ENCODE measurements around the gene PADI3.

Gene PADI3

DNA sequence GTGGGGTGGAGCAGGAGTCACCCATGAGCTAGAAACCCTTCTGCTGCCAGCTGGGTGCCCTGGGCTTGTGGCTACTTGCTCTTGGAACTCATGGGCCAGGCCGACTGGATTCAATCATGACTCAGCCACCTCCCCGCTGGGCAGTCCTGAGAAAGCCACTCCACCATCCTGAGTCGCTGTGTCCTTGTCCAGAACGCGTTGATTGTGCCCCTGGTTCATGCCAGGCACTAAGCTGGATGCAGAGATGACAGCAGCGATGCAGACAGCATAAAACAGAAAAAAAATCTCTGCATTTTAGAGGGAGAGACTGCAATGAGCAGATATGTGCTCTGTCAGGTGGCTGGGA is 33.4 kb upstream of the PADI3 start:
- Histone ChIP-seq H3K4me1 (ENCODE audit: low read depth, poor library complexity, severe bottlenecking) (no peaks in the 10 kb centered on the region), H2AFZ (ENCODE audit: low read depth) (no peak overlapping the region), H3K79me2 (ENCODE audit: insufficient read depth, low read depth) (no peaks in the 10 kb centered on the region), H3K4me2 (no peak overlapping the region), H4K20me1 (ENCODE audit: insufficient read depth) (no peaks in the 10 kb centered on the region), H3K27ac (no peak overlapping the region), H3K4me3 (IDR thresholded peaks at IDR 0.05; ENCODE audit: insufficient read depth, low read depth, low read length) (no peak overlapping the region), H3K27me3 (ENCODE audit: insufficient read depth, low read depth) (peaks cover 52% of the 10 kb centered on the region), H3K9ac (no peak overlapping the region), H3K36me3 (ENCODE audit: insufficient read depth) (no peaks in the 10 kb centered on the region)
- TF ChIP-seq, protein P1, sequence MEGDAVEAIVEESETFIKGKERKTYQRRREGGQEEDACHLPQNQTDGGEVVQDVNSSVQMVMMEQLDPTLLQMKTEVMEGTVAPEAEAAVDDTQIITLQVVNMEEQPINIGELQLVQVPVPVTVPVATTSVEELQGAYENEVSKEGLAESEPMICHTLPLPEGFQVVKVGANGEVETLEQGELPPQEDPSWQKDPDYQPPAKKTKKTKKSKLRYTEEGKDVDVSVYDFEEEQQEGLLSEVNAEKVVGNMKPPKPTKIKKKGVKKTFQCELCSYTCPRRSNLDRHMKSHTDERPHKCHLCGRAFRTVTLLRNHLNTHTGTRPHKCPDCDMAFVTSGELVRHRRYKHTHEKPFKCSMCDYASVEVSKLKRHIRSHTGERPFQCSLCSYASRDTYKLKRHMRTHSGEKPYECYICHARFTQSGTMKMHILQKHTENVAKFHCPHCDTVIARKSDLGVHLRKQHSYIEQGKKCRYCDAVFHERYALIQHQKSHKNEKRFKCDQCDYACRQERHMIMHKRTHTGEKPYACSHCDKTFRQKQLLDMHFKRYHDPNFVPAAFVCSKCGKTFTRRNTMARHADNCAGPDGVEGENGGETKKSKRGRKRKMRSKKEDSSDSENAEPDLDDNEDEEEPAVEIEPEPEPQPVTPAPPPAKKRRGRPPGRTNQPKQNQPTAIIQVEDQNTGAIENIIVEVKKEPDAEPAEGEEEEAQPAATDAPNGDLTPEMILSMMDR (conservative IDR thresholded peaks at IDR 0.05; ENCODE audit: low read depth, low read length) = no peak

DNA sequence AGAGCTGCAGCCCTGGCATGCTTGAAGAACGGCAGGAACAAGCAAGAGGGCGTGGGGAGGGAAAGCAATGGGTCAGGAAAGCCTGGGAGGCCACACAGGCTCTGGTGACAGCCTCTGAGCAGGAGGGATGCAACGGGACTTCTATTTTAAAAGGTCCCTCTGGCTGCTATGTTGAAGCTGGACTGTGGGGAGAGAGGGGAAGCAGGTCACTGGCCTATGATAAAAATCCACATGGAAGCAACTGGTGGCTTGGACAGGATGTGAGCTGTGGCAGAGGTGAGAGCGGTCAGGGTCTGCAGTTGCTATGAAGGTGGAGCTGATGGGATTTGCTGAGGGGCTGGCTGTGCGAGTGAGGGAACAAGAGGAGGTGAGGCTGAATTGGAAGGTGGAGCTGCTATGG is 32.8 kb upstream of the PADI3 start:
- TF ChIP-seq, protein P1 (conservative IDR thresholded peaks at IDR 0.05; ENCODE audit: low read depth, low read length) = no peak
- H4K20me1 ChIP-seq (ENCODE audit: insufficient read depth) = no peaks in the 10 kb centered on the region
- no peaks in the 10 kb centered on the region for H3K4me1 ChIP-seq (ENCODE audit: low read depth, poor library complexity, severe bottlenecking)
- H3K4me3 ChIP-seq (IDR thresholded peaks at IDR 0.05; ENCODE audit: insufficient read depth, low read depth, low read length) = no peak overlapping the region
- H3K79me2 ChIP-seq (ENCODE audit: insufficient read depth, low read depth) = no peaks in the 10 kb centered on the region
- H3K27ac ChIP-seq = no peak overlapping the region
- H3K36me3 ChIP-seq (ENCODE audit: insufficient read depth) = no peaks in the 10 kb centered on the region
- H2AFZ ChIP-seq (ENCODE audit: low read depth) = no peak overlapping the region
- H3K27me3 ChIP-seq (ENCODE audit: insufficient read depth, low read depth) = peaks cover 51% of the 10 kb centered on the region
- H3K4me2 ChIP-seq = no peak overlapping the region
- no peak overlapping the region for H3K9ac ChIP-seq

DNA sequence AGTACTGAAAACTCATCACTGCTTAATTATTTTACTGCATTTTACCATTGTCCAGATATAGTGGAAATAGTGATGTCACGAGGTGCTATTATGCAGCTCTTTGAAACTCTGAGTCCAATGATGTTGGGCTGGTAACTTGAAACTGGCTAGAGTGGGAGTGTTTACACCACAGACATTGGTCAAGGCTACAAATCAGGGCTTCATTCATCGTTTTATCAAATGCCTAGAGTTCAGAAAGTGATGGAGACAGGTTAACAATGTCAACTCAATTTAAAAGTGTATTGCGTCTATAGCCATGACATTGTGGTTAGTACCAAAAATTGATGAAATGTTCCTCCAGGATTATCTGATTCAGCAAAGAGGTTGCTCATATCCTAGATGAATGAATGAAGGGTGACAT is 31.3 kb upstream of the PADI3 start:
- no peak overlapping the region for H3K9ac ChIP-seq
- H3K4me3 ChIP-seq (IDR thresholded peaks at IDR 0.05; ENCODE audit: insufficient read depth, low read depth, low read length) = no peak overlapping the region
- no peaks in the 10 kb centered on the region for H4K20me1 ChIP-seq (ENCODE audit: insufficient read depth)
- no peaks in the 10 kb centered on the region for H3K79me2 ChIP-seq (ENCODE audit: insufficient read depth, low read depth)
- H3K4me1 ChIP-seq (ENCODE audit: low read depth, poor library complexity, severe bottlenecking) = no peaks in the 10 kb centered on the region
- no peak overlapping the region for H3K4me2 ChIP-seq
- H2AFZ ChIP-seq (ENCODE audit: low read depth) = no peak overlapping the region
- TF ChIP-seq, protein P1 (conservative IDR thresholded peaks at IDR 0.05; ENCODE audit: low read depth, low read length) = no peak
- H3K36me3 ChIP-seq (ENCODE audit: insufficient read depth) = no peaks in the 10 kb centered on the region
- H3K27me3 ChIP-seq (ENCODE audit: insufficient read depth, low read depth) = peaks cover 40% of the 10 kb centered on the region
- H3K27ac ChIP-seq = no peak overlapping the region

DNA sequence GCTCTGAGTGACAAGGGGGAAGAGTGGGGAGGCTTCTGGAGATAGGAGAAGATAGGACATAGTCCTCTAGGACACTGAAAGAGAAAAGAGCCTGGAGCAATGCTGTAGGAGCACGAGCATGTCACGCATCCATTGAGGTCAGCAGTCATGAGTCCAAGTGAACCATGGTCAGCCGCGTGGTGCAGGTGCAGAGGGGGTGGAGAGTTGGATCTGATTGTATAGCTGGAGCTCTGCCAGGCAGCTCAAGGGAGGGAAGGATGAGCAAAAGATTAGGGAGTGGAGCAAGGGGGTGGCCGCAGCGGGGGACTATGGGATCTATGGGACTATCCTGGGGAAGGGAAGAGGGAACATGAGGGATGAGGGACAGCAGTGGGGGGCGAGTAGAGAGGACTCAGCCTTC is 30.0 kb upstream of the PADI3 start:
- no peak overlapping the region for H3K9ac ChIP-seq
- TF ChIP-seq, protein P1 (conservative IDR thresholded peaks at IDR 0.05; ENCODE audit: low read depth, low read length) = no peak
- H3K36me3 ChIP-seq (ENCODE audit: insufficient read depth) = no peaks in the 10 kb centered on the region
- H3K27me3 ChIP-seq (ENCODE audit: insufficient read depth, low read depth) = peaks cover 29% of the 10 kb centered on the region
- no peak overlapping the region for H2AFZ ChIP-seq (ENCODE audit: low read depth)
- no peaks in the 10 kb centered on the region for H3K4me1 ChIP-seq (ENCODE audit: low read depth, poor library complexity, severe bottlenecking)
- H4K20me1 ChIP-seq (ENCODE audit: insufficient read depth) = no peaks in the 10 kb centered on the region
- H3K79me2 ChIP-seq (ENCODE audit: insufficient read depth, low read depth) = no peaks in the 10 kb centered on the region
- H3K4me3 ChIP-seq (IDR thresholded peaks at IDR 0.05; ENCODE audit: insufficient read depth, low read depth, low read length) = no peak overlapping the region
- no peak overlapping the region for H3K27ac ChIP-seq
- no peak overlapping the region for H3K4me2 ChIP-seq

DNA sequence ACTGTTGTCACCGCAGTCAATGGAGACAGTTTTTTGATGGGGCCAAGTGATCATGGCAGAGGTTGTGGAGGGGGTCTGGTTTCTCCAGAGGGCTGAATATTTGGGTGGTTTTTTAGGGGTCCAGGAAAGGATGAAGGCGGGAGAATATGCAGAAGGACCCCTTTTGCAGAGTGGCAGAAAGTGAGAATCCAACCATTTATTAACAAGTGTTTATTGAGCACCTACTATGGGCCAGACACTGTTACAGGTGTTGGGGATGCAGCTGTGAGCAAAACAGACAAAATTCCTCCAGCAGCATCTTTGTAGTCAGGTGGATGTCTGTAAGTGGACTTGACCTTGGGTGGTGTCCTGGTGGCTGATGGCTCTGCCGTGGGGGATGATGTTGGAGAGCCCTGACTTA is 28.6 kb upstream of the PADI3 start:
- no peaks in the 10 kb centered on the region for H3K4me1 ChIP-seq (ENCODE audit: low read depth, poor library complexity, severe bottlenecking)
- peaks cover 31% of the 10 kb centered on the region; the same call in 1 of the 2 replicates for H3K27me3 ChIP-seq (ENCODE audit: insufficient read depth, low read depth)
- H3K36me3 ChIP-seq (ENCODE audit: insufficient read depth) = no peaks in the 10 kb centered on the region
- no peak overlapping the region for H3K4me2 ChIP-seq
- no peak overlapping the region for H3K9ac ChIP-seq
- H3K79me2 ChIP-seq (ENCODE audit: insufficient read depth, low read depth) = no peaks in the 10 kb centered on the region
- no peak overlapping the region for H2AFZ ChIP-seq (ENCODE audit: low read depth)
- H4K20me1 ChIP-seq (ENCODE audit: insufficient read depth) = no peaks in the 10 kb centered on the region
- TF ChIP-seq, protein P1 (conservative IDR thresholded peaks at IDR 0.05; ENCODE audit: low read depth, low read length) = no peak
- no peak overlapping the region for H3K27ac ChIP-seq
- H3K4me3 ChIP-seq (IDR thresholded peaks at IDR 0.05; ENCODE audit: insufficient read depth, low read depth, low read length) = no peak overlapping the region
